ENCODE measurements around the gene KCTD15. TPM values are rescaled to one million over a fixed set of nuclear protein-coding genes. Genes with fewer than 3 reads are reported as not detected.

Gene KCTD15
- total RNA-seq, 1 experiment from 2014 or later = 59.9 TPM

DNA sequence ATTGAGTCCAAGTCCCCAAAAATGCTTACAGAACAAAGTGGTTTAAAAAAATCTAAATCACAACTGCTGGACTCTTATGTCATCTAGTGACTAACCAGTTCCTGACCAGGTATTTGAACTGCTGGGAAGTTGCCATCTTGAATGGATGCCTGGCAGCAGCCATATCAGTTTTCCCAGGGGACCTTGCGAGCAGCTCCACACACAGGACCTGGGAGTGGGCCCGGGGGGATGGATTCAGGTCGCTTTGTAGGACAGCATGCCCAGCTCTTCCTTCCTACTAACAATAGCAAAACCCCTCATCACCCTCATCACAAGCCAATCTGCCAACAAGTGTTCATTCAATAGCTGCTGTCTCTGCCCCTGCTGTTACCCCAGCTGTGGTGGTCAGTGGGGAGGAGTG, 65.3 kb downstream of the KCTD15 start:
- Mint-ChIP-seq H3K27me3 (ENCODE audit: low read depth) (peaks cover 1% of the 10 kb centered on the region; the same call in 1 of the 2 replicates), H3K27ac (no peak overlapping the region; a peak in 1 of 7 replicates), H3K4me1 (no peaks in the 10 kb centered on the region), H3K36me3 (ENCODE audit: insufficient read depth in 1 of 3, low read depth in 3 of 3) (no peaks in the 10 kb centered on the region), H3K4me3 (no peak overlapping the region), H3K9me3 (no peaks in the 10 kb centered on the region)
- no peak overlapping the region for H2AFZ ChIP-seq (ENCODE audit: low read length)
- no peak overlapping the region for H3K18ac ChIP-seq (ENCODE audit: insufficient read length, low read depth, low read length)
- no peak for DNase-seq
- H3K9ac ChIP-seq (ENCODE audit: extremely low read depth, insufficient read length, low read length) = no peak overlapping the region
- no peak overlapping the region for H2BK20ac ChIP-seq (ENCODE audit: low read depth, low read length, poor library complexity, severe bottlenecking)
- H3K56ac ChIP-seq (ENCODE audit: insufficient read length, low read depth, low read length) = no peak overlapping the region
- H3K9me3 ChIP-seq (ENCODE audit: control insufficient read depth, low read depth, low read length) = no peaks in the 10 kb centered on the region
- no peak overlapping the region for H2BK12ac ChIP-seq (ENCODE audit: insufficient read length, low read depth, low read length)
- H2BK15ac ChIP-seq (ENCODE audit: low read depth, low read length) = no peak overlapping the region
- no peaks in the 10 kb centered on the region for H3K4me1 ChIP-seq (ENCODE audit: insufficient read depth, low read length)
- TF ChIP-seq, protein P1, sequence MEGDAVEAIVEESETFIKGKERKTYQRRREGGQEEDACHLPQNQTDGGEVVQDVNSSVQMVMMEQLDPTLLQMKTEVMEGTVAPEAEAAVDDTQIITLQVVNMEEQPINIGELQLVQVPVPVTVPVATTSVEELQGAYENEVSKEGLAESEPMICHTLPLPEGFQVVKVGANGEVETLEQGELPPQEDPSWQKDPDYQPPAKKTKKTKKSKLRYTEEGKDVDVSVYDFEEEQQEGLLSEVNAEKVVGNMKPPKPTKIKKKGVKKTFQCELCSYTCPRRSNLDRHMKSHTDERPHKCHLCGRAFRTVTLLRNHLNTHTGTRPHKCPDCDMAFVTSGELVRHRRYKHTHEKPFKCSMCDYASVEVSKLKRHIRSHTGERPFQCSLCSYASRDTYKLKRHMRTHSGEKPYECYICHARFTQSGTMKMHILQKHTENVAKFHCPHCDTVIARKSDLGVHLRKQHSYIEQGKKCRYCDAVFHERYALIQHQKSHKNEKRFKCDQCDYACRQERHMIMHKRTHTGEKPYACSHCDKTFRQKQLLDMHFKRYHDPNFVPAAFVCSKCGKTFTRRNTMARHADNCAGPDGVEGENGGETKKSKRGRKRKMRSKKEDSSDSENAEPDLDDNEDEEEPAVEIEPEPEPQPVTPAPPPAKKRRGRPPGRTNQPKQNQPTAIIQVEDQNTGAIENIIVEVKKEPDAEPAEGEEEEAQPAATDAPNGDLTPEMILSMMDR (conservative IDR thresholded peaks at IDR 0.05) = no peak
- no peaks in the 10 kb centered on the region for H4K20me1 ChIP-seq (ENCODE audit: control insufficient read depth, insufficient read depth, insufficient read length)
- H3K79me2 ChIP-seq (ENCODE audit: insufficient read depth, low read length) = no peaks in the 10 kb centered on the region
- H3K27me3 ChIP-seq (ENCODE audit: insufficient read depth, low read length) = no peaks in the 10 kb centered on the region
- H4K91ac ChIP-seq (ENCODE audit: insufficient read length, low read depth, low read length) = no peak overlapping the region
- H3K4me2 ChIP-seq (ENCODE audit: insufficient read depth, insufficient read length, low read length) = no peak overlapping the region
- H3K23ac ChIP-seq (ENCODE audit: insufficient read length, low read depth, low read length) = no peak overlapping the region
- no peak overlapping the region for H3K4ac ChIP-seq (ENCODE audit: low read depth, low read length)
- no peak overlapping the region for H2BK5ac ChIP-seq (ENCODE audit: insufficient read length, low read length)
- H2BK120ac ChIP-seq (ENCODE audit: low read depth, low read length, poor library complexity, severe bottlenecking) = no peak overlapping the region
- no peak overlapping the region for H3K27ac ChIP-seq (ENCODE audit: insufficient read length, low read depth, low read length)
- no peak overlapping the region for H4K5ac ChIP-seq (ENCODE audit: insufficient read length, low read depth, low read length)
- H3T11ph ChIP-seq (ENCODE audit: low read length) = no peak overlapping the region
- no CpG with 5 or more reads among the region's 3 CpGs for WGBS (ENCODE audit: extremely low coverage, insufficient read length, low lambda C conversion rate)
- H3K79me1 ChIP-seq (ENCODE audit: insufficient read depth, low read depth, low read length, poor library complexity, severe bottlenecking) = no peaks in the 10 kb centered on the region
- no peak overlapping the region for H3K14ac ChIP-seq (ENCODE audit: insufficient read depth, low read length)
- H2AK5ac ChIP-seq (ENCODE audit: insufficient read length, low read length) = no peak overlapping the region
- H3K23me2 ChIP-seq (ENCODE audit: insufficient read length, low read depth, low read length, poor library complexity, severe bottlenecking) = no peaks in the 10 kb centered on the region
- no peak overlapping the region for H4K8ac ChIP-seq (replicated peaks; ENCODE audit: insufficient read length, low read depth, low read length)

Data from H9 (cell line).